HUDEP-2 (cell line): ENCODE measurements around the gene S100A16.
"Not testable (repeated sequence)": the region's sequence is repeated elsewhere in the genome, so short reads cannot be mapped to it uniquely, and the experiment has no call there.

Experiments
- DNase-seq, 76 experiments: peaks; one replicate each; lab custom pipeline; 2025; ENCODE audit not compliant: unreplicated experiment in 76 of 76; lab: John Stamatoyannopoulos, UW

S100A16 gene

GRCh38 chr1:153566414-153567371 is 46.2 kb downstream of the S100A16 start:
- DNase-seq = peak in 75 of 76 experiments; percentile 43 to 98 (median 94)

GRCh38 chr1:153565529-153566374 is 47.2 kb downstream of the S100A16 start, which contains the start of gene S100A2:
Gene S100A2 (minus strand): TSS chr1:153565844. CDS start chr1:153563877, 1,967 bp downstream.
- DNase-seq = peak in 14 of 76 experiments; percentile 18 to 48 (median 30)

- DNase-seq = no peak
Observed at GRCh38 chr1:153563991-153564390, 48.9 kb downstream of the S100A16 start.

- no peak for DNase-seq
Observed at GRCh38 chr1:153563483-153563901, 49.4 kb downstream of the S100A16 start.

- not testable (repeated sequence) for DNase-seq
Observed at GRCh38 chr1:153562021-153562420, 50.9 kb downstream of the S100A16 start.

GRCh38 chr1:153561466-153561985 is 51.4 kb downstream of the S100A16 start:
- no peak for DNase-seq

- no peak for DNase-seq
Observed at GRCh38 chr1:153560771-153561465, 52.0 kb downstream of the S100A16 start.

- no peak for DNase-seq
Observed at GRCh38 chr1:153560241-153560640, 52.7 kb downstream of the S100A16 start.

- no peak for DNase-seq
Observed at GRCh38 chr1:153557877-153558276, 55.1 kb downstream of the S100A16 start.
